Endothelial cell of umbilical vein (primary cell): ENCODE measurements around the gene GAK.

Source experiments
- EZH2 ChIP-seq: IDR thresholded peaks from 2 replicates; pipeline ENCODE4 v1.6.1; 2012; ENCODE audit warnings: borderline replicate concordance, low read depth, mild to moderate bottlenecking, moderate library complexity, low read length, inconsistent platforms; ENCODE audit not compliant: severe bottlenecking
- FOS ChIP-seq: IDR thresholded peaks from 2 replicates; pipeline ENCODE4 v1.6.1; 2011; ENCODE audit warnings: mild to moderate bottlenecking, low read length, moderate library complexity, borderline replicate concordance; ENCODE audit not compliant: insufficient read depth
- JUN ChIP-seq: IDR thresholded peaks from 2 replicates; pipeline ENCODE4 v1.6.1; 2011; ENCODE audit warnings: borderline replicate concordance, low read depth; ENCODE audit not compliant: insufficient read length, insufficient read depth
- POLR2A ChIP-seq: IDR thresholded peaks from 2 replicates; pipeline ENCODE4 v1.6.1; 2012; ENCODE audit warnings: low read depth, mild to moderate bottlenecking, control low read depth, low read length
- POLR2AphosphoS5 ChIP-seq: IDR thresholded peaks from 2 replicates; pipeline ENCODE4 v1.6.1; 2012; ENCODE audit warnings: low read depth, mild to moderate bottlenecking, control low read depth, low read length, moderate library complexity; ENCODE audit not compliant: insufficient read depth
- TF ChIP-seq, protein P1 (sequence below), 2 donors: IDR thresholded peaks; 1 replicate in 1 of 2; 2 replicates in 1 of 2; pipeline ENCODE4 v1.5.1; 2011; ENCODE audit warnings: low read length in 2 of 2, mild to moderate bottlenecking in 2 of 2, moderate library complexity in 2 of 2, control low read depth in 1 of 2, inconsistent platforms in 1 of 2, low read depth in 1 of 2; ENCODE audit not compliant: insufficient read depth in 1 of 2; ENCODE audit errors: extremely low read depth in 1 of 2
- TF ChIP-seq, protein P2 (sequence below): IDR thresholded peaks from 2 replicates; pipeline ENCODE4 v1.6.1; 2011; ENCODE audit not compliant: insufficient read depth, insufficient read length

DNA sequence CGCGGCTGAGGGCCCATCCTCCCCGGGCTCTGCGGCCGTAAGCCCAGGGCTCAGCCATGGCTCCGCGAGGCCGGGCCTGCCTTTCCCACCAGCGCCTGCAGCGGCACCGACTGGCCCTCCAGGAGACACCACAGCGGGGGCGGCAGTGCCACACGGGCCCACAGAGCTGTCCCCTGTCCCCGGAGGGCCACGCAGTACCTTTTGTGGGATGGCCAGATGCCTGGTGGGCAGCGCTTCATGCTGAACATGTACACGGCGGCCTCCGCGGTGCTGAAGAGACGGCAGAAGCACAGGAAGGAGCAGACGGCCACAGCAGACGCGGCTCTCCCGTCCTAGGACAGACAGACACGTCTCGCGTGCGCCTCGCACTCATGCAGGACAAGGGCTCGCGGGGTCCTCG, 50.4 kb downstream of the GAK start:
- TF ChIP-seq, protein P1, sequence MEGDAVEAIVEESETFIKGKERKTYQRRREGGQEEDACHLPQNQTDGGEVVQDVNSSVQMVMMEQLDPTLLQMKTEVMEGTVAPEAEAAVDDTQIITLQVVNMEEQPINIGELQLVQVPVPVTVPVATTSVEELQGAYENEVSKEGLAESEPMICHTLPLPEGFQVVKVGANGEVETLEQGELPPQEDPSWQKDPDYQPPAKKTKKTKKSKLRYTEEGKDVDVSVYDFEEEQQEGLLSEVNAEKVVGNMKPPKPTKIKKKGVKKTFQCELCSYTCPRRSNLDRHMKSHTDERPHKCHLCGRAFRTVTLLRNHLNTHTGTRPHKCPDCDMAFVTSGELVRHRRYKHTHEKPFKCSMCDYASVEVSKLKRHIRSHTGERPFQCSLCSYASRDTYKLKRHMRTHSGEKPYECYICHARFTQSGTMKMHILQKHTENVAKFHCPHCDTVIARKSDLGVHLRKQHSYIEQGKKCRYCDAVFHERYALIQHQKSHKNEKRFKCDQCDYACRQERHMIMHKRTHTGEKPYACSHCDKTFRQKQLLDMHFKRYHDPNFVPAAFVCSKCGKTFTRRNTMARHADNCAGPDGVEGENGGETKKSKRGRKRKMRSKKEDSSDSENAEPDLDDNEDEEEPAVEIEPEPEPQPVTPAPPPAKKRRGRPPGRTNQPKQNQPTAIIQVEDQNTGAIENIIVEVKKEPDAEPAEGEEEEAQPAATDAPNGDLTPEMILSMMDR (IDR thresholded peaks at IDR 0.05; ENCODE audit: extremely low read depth in 1 of 2, insufficient read depth in 1 of 2, low read depth in 1 of 2, low read length in 2 of 2) = no peak
- TF ChIP-seq POLR2AphosphoS5 (no peak), FOS (no peak), POLR2A (no peak), EZH2 (no peak), JUN (no peak)
- TF ChIP-seq, protein P2, sequence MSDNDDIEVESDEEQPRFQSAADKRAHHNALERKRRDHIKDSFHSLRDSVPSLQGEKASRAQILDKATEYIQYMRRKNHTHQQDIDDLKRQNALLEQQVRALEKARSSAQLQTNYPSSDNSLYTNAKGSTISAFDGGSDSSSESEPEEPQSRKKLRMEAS = no peak
